GM21786 (cell line): ENCODE data around the gene STAT5B.
"Not testable (repeated sequence)": the region's sequence is repeated elsewhere in the genome, so short reads cannot be mapped to it uniquely, and the experiment has no call there.

Experiments used
- ATAC-seq: cut with Tn5 transposase; IDR thresholded peaks from one replicate; pipeline ENCODE4 v1.9.1; 2021; ENCODE audit not compliant: unreplicated experiment

Gene STAT5B

GRCh38 chr17:42276359-42276608 is at the start of gene STAT5B:
Gene STAT5B (minus strand): TSS chr17:42276391. CDS start chr17:42232127, 44,264 bp downstream.
- no peak for ATAC-seq

- ATAC-seq: no peak
Measured at GRCh38 chr17:42325026-42325425, 48.8 kb upstream of the STAT5B start.

- no peak for ATAC-seq
Measured at GRCh38 chr17:42323268-42323773, 47.1 kb upstream of the STAT5B start.

- peak; percentile 64 for ATAC-seq
Measured at GRCh38 chr17:42322382-42323267, 46.4 kb upstream of the STAT5B start.

- no peak for ATAC-seq
Measured at GRCh38 chr17:42321555-42321954, 45.4 kb upstream of the STAT5B start.

GRCh38 chr17:42317967-42318366 is 41.8 kb upstream of the STAT5B start:
- not testable (repeated sequence) for ATAC-seq

- ATAC-seq: no peak
Measured at GRCh38 chr17:42317266-42317845, 41.2 kb upstream of the STAT5B start.

- no peak for ATAC-seq
Measured at GRCh38 chr17:42316755-42317154, 40.6 kb upstream of the STAT5B start.

- ATAC-seq: no peak
Measured at GRCh38 chr17:42315402-42316156, 39.4 kb upstream of the STAT5B start.

GRCh38 chr17:42313773-42314566 is 37.8 kb upstream of the STAT5B start:
- no peak for ATAC-seq

GRCh38 chr17:42313389-42313772 is 37.2 kb upstream of the STAT5B start:
- no peak for ATAC-seq

- ATAC-seq: no peak
Measured at GRCh38 chr17:42312285-42313130, 36.3 kb upstream of the STAT5B start.

- ATAC-seq: no peak
Measured at GRCh38 chr17:42312035-42312284, 35.8 kb upstream of the STAT5B start.

GRCh38 chr17:42311240-42312034 is 35.2 kb upstream of the STAT5B start:
- no peak for ATAC-seq

GRCh38 chr17:42310787-42311215 is 34.6 kb upstream of the STAT5B start:
- ATAC-seq: no peak

GRCh38 chr17:42309986-42310786 is 34.0 kb upstream of the STAT5B start:
- ATAC-seq: no peak

GRCh38 chr17:42309142-42309541 is 33.0 kb upstream of the STAT5B start:
- no peak for ATAC-seq

- ATAC-seq: no peak
Measured at GRCh38 chr17:42308446-42308845, 32.3 kb upstream of the STAT5B start.
